Measurements from ENCODE around the gene EXOSC6. TPM values are rescaled to one million over a fixed set of nuclear protein-coding genes. Genes with fewer than 3 reads are reported as not detected.
A peak's percentile ranks its signal among the peaks of the same experiment; 100 is the strongest.
"Not testable (repeated sequence)": the region's sequence is repeated elsewhere in the genome, so short reads cannot be mapped to it uniquely, and the experiment has no call there.

The EXOSC6 gene
- total RNA-seq, 1 experiment from 2014 or later: 49.8 TPM

DNA sequence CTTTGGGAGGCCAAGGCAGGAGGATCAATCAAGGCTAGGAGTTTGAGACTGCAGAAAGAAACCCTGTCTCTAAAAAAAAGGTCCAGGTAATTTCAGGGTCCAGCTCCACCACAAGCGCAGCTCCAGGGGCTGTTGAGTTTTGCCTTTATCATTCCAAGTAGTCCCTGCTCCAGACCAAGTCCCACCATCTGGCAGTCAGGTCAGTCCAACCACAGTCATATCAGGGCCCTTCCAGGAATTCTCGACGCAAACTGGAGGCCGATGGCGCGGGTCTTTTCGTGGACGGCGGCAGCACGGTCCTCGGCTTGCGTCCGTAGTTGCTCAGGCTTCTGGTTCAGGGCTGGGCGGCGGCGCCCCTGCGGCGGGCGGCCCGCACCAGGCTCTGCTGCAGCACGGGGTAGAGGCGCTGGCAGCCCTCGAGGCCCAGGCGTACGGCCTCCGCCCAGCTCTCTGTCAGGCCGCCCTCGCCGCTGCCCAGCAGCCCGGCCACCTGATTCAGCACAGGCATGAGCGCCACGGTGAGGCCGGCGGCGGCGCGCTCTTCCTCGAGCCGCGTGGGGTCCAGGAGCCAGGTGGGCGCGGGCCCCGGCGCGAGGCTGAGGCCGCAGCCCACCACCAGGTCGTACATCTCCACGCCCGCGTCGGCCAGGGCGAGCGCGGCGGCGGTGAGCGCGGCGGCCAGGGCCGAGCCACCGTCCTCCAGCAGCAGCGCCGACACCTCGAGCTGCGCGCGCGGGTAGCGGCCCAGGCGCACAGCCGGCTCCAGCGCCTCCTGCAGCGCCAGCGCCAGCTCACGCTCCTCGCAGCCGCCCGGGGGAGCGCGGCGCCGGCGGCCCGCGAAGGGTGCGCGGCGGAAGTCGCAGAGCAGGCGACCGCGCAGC is 752 bp downstream of the EXOSC6 start:
- Mint-ChIP-seq H3K27me3 (ENCODE audit: insufficient read depth, unreplicated experiment) (no peaks in the 10 kb centered on the region), H3K4me3 (ENCODE audit: unreplicated experiment) (peak overlapping the region; percentile 79), H3K27ac (ENCODE audit: low read depth, unreplicated experiment) (peak overlapping the region; percentile 83), H3K9me3 (ENCODE audit: unreplicated experiment) (no peaks in the 10 kb centered on the region), H3K4me1 (ENCODE audit: insufficient read depth, unreplicated experiment) (no peaks in the 10 kb centered on the region), H3K36me3 (ENCODE audit: insufficient read depth, unreplicated experiment) (peaks cover 69% of the 10 kb centered on the region)
- TF ChIP-seq, protein P1, sequence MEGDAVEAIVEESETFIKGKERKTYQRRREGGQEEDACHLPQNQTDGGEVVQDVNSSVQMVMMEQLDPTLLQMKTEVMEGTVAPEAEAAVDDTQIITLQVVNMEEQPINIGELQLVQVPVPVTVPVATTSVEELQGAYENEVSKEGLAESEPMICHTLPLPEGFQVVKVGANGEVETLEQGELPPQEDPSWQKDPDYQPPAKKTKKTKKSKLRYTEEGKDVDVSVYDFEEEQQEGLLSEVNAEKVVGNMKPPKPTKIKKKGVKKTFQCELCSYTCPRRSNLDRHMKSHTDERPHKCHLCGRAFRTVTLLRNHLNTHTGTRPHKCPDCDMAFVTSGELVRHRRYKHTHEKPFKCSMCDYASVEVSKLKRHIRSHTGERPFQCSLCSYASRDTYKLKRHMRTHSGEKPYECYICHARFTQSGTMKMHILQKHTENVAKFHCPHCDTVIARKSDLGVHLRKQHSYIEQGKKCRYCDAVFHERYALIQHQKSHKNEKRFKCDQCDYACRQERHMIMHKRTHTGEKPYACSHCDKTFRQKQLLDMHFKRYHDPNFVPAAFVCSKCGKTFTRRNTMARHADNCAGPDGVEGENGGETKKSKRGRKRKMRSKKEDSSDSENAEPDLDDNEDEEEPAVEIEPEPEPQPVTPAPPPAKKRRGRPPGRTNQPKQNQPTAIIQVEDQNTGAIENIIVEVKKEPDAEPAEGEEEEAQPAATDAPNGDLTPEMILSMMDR (IDR thresholded peaks at IDR 0.05; ENCODE audit: unreplicated experiment): no peak
- intact Hi-C loops (cut with micrococcal nuclease): no loop called here
- ChIA-PET POLR2A (interaction anchor here (0.6 to 2.9 kb wide), 8 partner anchors 16 to 821 kb away, joined by 3 to 16 read pairs (median 4); partner anchors contain the start of genes AARS1, DDX19A and DDX19B), CTCF (interaction anchor here (0.8 to 1.7 kb wide), 7 partner anchors 11 to 112 kb away, joined by 3 to 6 read pairs (median 4); no protein-coding TSS in a partner anchor)
- BruUV-seq (replicated peaks): no TSS peak
- peak; percentile 40 for DNase-seq (ENCODE audit: unreplicated experiment)

GRCh38 chr16:70249697-70250096 is 2.0 kb downstream of the EXOSC6 start:
- H3K4me1 Mint-ChIP-seq (ENCODE audit: insufficient read depth, unreplicated experiment); H3K27me3 Mint-ChIP-seq (ENCODE audit: insufficient read depth, unreplicated experiment); BruUV-seq (replicated peaks); intact Hi-C loops (cut with micrococcal nuclease); DNase-seq (ENCODE audit: unreplicated experiment); H3K27ac Mint-ChIP-seq (ENCODE audit: low read depth, unreplicated experiment); H3K9me3 Mint-ChIP-seq (ENCODE audit: unreplicated experiment): not testable (repeated sequence)
- CTCF ChIA-PET: interaction anchor here (0.6 to 0.9 kb wide), 2 partner anchors 9 to 85 kb away, joined by 4 to 6 read pairs; no protein-coding TSS in a partner anchor
- H3K4me3 Mint-ChIP-seq (ENCODE audit: unreplicated experiment): peak overlapping the region; percentile 79
- H3K36me3 Mint-ChIP-seq (ENCODE audit: insufficient read depth, unreplicated experiment): peaks cover 59% of the 10 kb centered on the region
- POLR2A ChIA-PET: interaction anchor here (0.9 to 2.7 kb wide), 2 partner anchors 39 to 97 kb away, joined by 4 to 7 read pairs; partner anchors contain the start of genes AARS1 and DDX19A

DNA sequence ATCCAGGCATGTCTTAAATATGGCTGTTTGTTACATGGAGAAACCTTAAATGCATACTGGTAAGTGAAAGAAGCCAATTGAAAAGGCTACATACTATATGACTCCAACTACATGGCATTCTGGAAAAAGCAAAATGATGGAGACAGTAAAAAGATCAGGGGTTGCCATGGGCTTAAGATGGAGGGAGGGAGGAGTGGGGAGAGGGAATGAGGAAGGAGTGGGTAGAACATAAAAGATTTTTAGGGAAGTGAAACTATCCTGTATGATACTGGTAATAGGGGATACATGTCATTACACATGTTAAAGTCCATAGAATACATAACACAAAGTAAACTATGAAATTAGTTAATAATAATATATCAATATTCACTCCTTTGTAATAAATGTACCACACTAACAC is 13.0 kb downstream of the EXOSC6 start:
- POLR2A ChIA-PET; CTCF ChIA-PET; BruUV-seq (replicated peaks); H3K27me3 Mint-ChIP-seq (ENCODE audit: insufficient read depth, unreplicated experiment); H3K4me1 Mint-ChIP-seq (ENCODE audit: insufficient read depth, unreplicated experiment); intact Hi-C loops (cut with micrococcal nuclease); H3K4me3 Mint-ChIP-seq (ENCODE audit: unreplicated experiment); H3K9me3 Mint-ChIP-seq (ENCODE audit: unreplicated experiment); DNase-seq (ENCODE audit: unreplicated experiment): not testable (repeated sequence)
- Mint-ChIP-seq H3K36me3 (ENCODE audit: insufficient read depth, unreplicated experiment) (peaks cover 64% of the 10 kb centered on the region), H3K27ac (ENCODE audit: low read depth, unreplicated experiment) (peak overlapping the region; percentile 63)

DNA sequence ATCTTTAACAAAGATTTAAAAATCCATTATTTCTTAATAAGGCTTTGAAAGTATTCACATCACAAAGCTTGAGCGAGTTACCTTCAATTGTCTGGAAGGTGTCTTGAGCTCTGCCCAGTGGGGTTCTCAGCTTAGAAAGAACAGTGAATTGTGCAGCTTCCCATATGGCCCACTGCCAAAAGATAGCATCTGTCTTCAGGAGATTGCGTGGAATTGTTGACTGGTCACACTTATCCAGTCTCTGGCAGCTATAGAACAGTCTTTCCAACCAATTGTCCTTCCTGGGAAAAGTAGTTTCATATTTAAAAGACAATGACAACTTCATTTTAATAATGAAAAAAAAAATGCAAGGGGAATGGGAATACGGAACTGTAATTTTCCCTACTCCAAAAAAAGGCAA is 19.9 kb downstream of the EXOSC6 start:
- DNase-seq (ENCODE audit: unreplicated experiment); CTCF ChIA-PET; H3K9me3 Mint-ChIP-seq (ENCODE audit: unreplicated experiment); intact Hi-C loops (cut with micrococcal nuclease); H3K4me1 Mint-ChIP-seq (ENCODE audit: insufficient read depth, unreplicated experiment); POLR2A ChIA-PET; H3K4me3 Mint-ChIP-seq (ENCODE audit: unreplicated experiment); BruUV-seq (replicated peaks); H3K27ac Mint-ChIP-seq (ENCODE audit: low read depth, unreplicated experiment); H3K27me3 Mint-ChIP-seq (ENCODE audit: insufficient read depth, unreplicated experiment): not testable (repeated sequence)
- H3K36me3 Mint-ChIP-seq (ENCODE audit: insufficient read depth, unreplicated experiment): peaks cover 71% of the 10 kb centered on the region

DNA sequence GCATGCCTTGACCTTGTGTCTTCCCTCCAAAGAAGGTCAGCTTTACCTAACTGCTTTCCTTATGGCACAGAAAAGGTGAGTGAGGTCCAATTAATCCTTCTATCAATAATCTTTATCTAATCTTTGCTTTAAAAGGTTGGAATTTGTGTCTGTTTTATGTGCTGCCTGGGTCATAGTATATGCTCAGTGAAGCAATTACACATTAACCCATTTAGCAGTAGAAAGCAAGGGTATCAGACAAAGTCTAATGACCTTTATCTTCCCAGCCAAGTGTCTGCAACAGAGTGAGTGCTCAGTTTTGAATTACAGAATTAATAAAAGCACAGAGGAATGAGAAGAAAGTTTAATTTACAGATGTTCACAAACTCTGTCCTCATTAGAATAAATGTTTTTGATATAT is 25.7 kb downstream of the EXOSC6 start:
- H3K27ac Mint-ChIP-seq (ENCODE audit: low read depth, unreplicated experiment); POLR2A ChIA-PET; H3K27me3 Mint-ChIP-seq (ENCODE audit: insufficient read depth, unreplicated experiment); CTCF ChIA-PET; H3K9me3 Mint-ChIP-seq (ENCODE audit: unreplicated experiment); DNase-seq (ENCODE audit: unreplicated experiment); intact Hi-C loops (cut with micrococcal nuclease); H3K4me3 Mint-ChIP-seq (ENCODE audit: unreplicated experiment): not testable (repeated sequence)
- H3K36me3 Mint-ChIP-seq (ENCODE audit: insufficient read depth, unreplicated experiment): peaks cover 72% of the 10 kb centered on the region
- TSS peak; percentile 16 for BruUV-seq (replicated peaks)
- H3K4me1 Mint-ChIP-seq (ENCODE audit: insufficient read depth, unreplicated experiment): peaks cover 11% of the 10 kb centered on the region

DNA sequence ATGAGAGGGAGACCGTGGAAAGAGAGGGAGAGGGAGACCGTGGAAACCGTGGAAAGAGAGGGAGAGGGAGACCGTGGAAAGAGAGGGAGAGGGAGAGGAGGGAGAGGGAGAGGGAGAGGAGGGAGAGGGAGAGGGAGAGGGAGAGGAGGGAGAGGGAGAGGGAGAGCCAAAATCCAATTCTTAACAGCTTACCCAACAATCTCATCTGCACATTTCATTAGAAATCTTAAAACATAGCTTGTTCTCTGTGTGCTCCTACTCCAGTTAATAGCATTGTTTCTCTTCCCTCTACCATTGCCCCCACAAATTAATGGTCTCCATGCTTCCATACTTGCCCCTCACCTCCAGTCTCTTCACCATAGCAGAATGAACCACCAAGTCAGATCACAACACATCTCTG is 26.3 kb downstream of the EXOSC6 start:
- CTCF ChIA-PET; H3K4me3 Mint-ChIP-seq (ENCODE audit: unreplicated experiment); H3K27me3 Mint-ChIP-seq (ENCODE audit: insufficient read depth, unreplicated experiment); BruUV-seq (replicated peaks); POLR2A ChIA-PET; intact Hi-C loops (cut with micrococcal nuclease); DNase-seq (ENCODE audit: unreplicated experiment); H3K9me3 Mint-ChIP-seq (ENCODE audit: unreplicated experiment): not testable (repeated sequence)
- peak overlapping the region; percentile 42 for H3K27ac Mint-ChIP-seq (ENCODE audit: low read depth, unreplicated experiment)
- H3K4me1 Mint-ChIP-seq (ENCODE audit: insufficient read depth, unreplicated experiment): peaks cover 11% of the 10 kb centered on the region
- H3K36me3 Mint-ChIP-seq (ENCODE audit: insufficient read depth, unreplicated experiment): peaks cover 73% of the 10 kb centered on the region

DNA sequence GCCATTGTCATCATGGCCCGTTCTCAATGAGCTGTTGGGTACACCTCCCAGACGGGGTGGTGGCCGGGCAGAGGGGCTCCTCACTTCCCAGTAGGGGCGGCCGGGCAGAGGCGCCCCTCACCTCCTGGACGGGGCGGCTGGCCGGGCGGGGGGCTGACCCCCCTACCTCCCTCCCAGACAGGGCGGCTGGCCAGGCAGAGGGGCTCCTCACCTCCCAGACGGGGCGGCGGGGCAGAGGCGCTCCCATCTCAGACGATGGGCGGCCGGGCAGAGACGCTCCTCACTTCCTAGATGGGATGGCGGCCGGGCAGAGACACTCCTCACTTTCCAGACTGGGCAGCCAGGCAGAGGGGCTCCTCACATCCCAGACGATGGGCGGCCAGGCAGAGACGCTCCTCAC is 27.1 kb downstream of the EXOSC6 start:
- H3K4me3 Mint-ChIP-seq (ENCODE audit: unreplicated experiment); DNase-seq (ENCODE audit: unreplicated experiment); H3K9me3 Mint-ChIP-seq (ENCODE audit: unreplicated experiment); intact Hi-C loops (cut with micrococcal nuclease); H3K27ac Mint-ChIP-seq (ENCODE audit: low read depth, unreplicated experiment); POLR2A ChIA-PET; CTCF ChIA-PET; BruUV-seq (replicated peaks); H3K27me3 Mint-ChIP-seq (ENCODE audit: insufficient read depth, unreplicated experiment): not testable (repeated sequence)
- H3K4me1 Mint-ChIP-seq (ENCODE audit: insufficient read depth, unreplicated experiment): peaks cover 11% of the 10 kb centered on the region
- peaks cover 78% of the 10 kb centered on the region for H3K36me3 Mint-ChIP-seq (ENCODE audit: insufficient read depth, unreplicated experiment)

GRCh38 chr16:70223971-70224513 is 27.7 kb downstream of the EXOSC6 start:
- CTCF ChIA-PET: interaction anchor here (0.6 kb wide), 1 partner anchor 485 kb away, joined by 3 read pairs; no protein-coding TSS in a partner anchor
- H3K9me3 Mint-ChIP-seq (ENCODE audit: unreplicated experiment); H3K4me3 Mint-ChIP-seq (ENCODE audit: unreplicated experiment); DNase-seq (ENCODE audit: unreplicated experiment); intact Hi-C loops (cut with micrococcal nuclease); BruUV-seq (replicated peaks); H3K27me3 Mint-ChIP-seq (ENCODE audit: insufficient read depth, unreplicated experiment); POLR2A ChIA-PET: not testable (repeated sequence)
- H3K36me3 Mint-ChIP-seq (ENCODE audit: insufficient read depth, unreplicated experiment): peaks cover 80% of the 10 kb centered on the region
- H3K27ac Mint-ChIP-seq (ENCODE audit: low read depth, unreplicated experiment): peak overlapping the region; percentile 46
- H3K4me1 Mint-ChIP-seq (ENCODE audit: insufficient read depth, unreplicated experiment): peaks cover 11% of the 10 kb centered on the region
